Suprapubic skin (tissue), 4 donors: ENCODE data around the gene KHDRBS2. TPM values are rescaled to one million over a fixed set of nuclear protein-coding genes. Genes with fewer than 3 reads are reported as not detected.

Experiments
- DNase-seq, 2 donors: peaks; one replicate each; pipeline ENCODE4 v3.0.0-alpha.2; 2019; ENCODE audit warnings: low spot score in 2 of 2
- H3K27ac ChIP-seq: fragments of 200-600 bp; sonication (generic); one replicate; pipeline ENCODE4 v1.5.1; 2019
- H3K27me3 ChIP-seq: fragments of 200-600 bp; sonication (generic); one replicate; pipeline ENCODE4 v1.5.1; 2019
- H3K36me3 ChIP-seq: fragments of 200-600 bp; sonication (generic); one replicate; pipeline ENCODE4 v1.5.1; 2019
- H3K4me1 ChIP-seq: fragments of 200-600 bp; sonication (generic); one replicate; pipeline ENCODE4 v1.5.1; 2019
- H3K4me3 ChIP-seq: fragments of 200-600 bp; sonication (generic); one replicate; pipeline ENCODE4 v1.5.1; 2019; ENCODE audit warnings: mild to moderate bottlenecking
- H3K9me3 ChIP-seq: fragments of 200-600 bp; sonication (generic); one replicate; pipeline ENCODE4 v1.5.1; 2019
- CTCF ChIP-seq, 2 donors: fragments of 200-600 bp in 1 of 2; fragments of 450-650 bp in 1 of 2; sonication (generic) in 1 of 2; IDR thresholded peaks; one replicate each; pipeline ENCODE4 v1.5.1; 2016 to 2019; ENCODE audit warnings: antibody characterized with exemption in 2 of 2, mild to moderate bottlenecking in 1 of 2, moderate library complexity in 1 of 2
- EP300 ChIP-seq: sonication (generic); formaldehyde crosslinking; IDR thresholded peaks from one replicate; pipeline ENCODE4 v1.6.1; 2017; ENCODE audit warnings: antibody characterized with exemption
- POLR2A ChIP-seq, 2 donors: fragments of 450-650 bp; IDR thresholded peaks; one replicate each; pipeline ENCODE4 v1.6.1; 2017; ENCODE audit warnings: antibody characterized with exemption in 2 of 2, mild to moderate bottlenecking in 2 of 2, moderate library complexity in 2 of 2
- POLR2AphosphoS5 ChIP-seq, 3 donors: sonication (generic); formaldehyde crosslinking; IDR thresholded peaks; one replicate each; pipeline ENCODE4 v1.6.1; 2017; ENCODE audit warnings: antibody characterized with exemption in 3 of 3
- WGBS: methylation state at CpG from one replicate; pipeline ENCODE4 v1.1.5; 2018; 5-methylcytosine and 5-hydroxymethylcytosine counted together
- total RNA-seq, 4 donors: library from RNA; depleted of rRNA; stranded (reverse); fragments of >200 nt; gene quantifications; one replicate each; pipeline ENCODE4 v1.1.0, GENCODE V29; 2016

The KHDRBS2 gene
- total RNA-seq, 4 donors from 2014 or later, result not detected

- H3K4me3 ChIP-seq, result no peak overlapping the region
- no peak overlapping the region for H3K27ac ChIP-seq
- WGBS, result 64% methylated on average over 3 of the region's 3 CpGs
- H3K27me3 ChIP-seq, result no peaks in the 10 kb centered on the region
- H3K36me3 ChIP-seq, result no peaks in the 10 kb centered on the region
- H3K9me3 ChIP-seq, result peaks cover 4% of the 10 kb centered on the region
- DNase-seq, result no peak
- TF ChIP-seq EP300 (no peak), POLR2AphosphoS5 (IDR thresholded peaks at IDR 0.05) (no peak), CTCF (IDR thresholded peaks at IDR 0.05) (no peak), POLR2A (IDR thresholded peaks at IDR 0.05) (no peak)
- no peaks in the 10 kb centered on the region for H3K4me1 ChIP-seq
These were observed 574.2 kb downstream of the KHDRBS2 start for GRCh38 chr6:61711849-61712248.

GRCh38 chr6:61688165-61688564 is 597.9 kb downstream of the KHDRBS2 start:
- no peak for DNase-seq
- TF ChIP-seq EP300 (no peak), POLR2AphosphoS5 (IDR thresholded peaks at IDR 0.05) (no peak), POLR2A (IDR thresholded peaks at IDR 0.05) (no peak), CTCF (IDR thresholded peaks at IDR 0.05) (no peak)
- Histone ChIP-seq H3K4me3 (no peak overlapping the region), H3K4me1 (no peaks in the 10 kb centered on the region), H3K36me3 (no peaks in the 10 kb centered on the region), H3K27me3 (no peaks in the 10 kb centered on the region), H3K27ac (no peak overlapping the region), H3K9me3 (no peaks in the 10 kb centered on the region)
- WGBS, result 89% methylated on average over 2 of the region's 2 CpGs

GRCh38 chr6:61682562-61682961 is 603.5 kb downstream of the KHDRBS2 start:
- 33% methylated on average over 2 of the region's 2 CpGs for WGBS

GRCh38 chr6:61679625-61680024 is 606.4 kb downstream of the KHDRBS2 start:
- WGBS, result 93% methylated on average over 6 of the region's 6 CpGs
- Histone ChIP-seq H3K4me1 (no peaks in the 10 kb centered on the region), H3K36me3 (no peaks in the 10 kb centered on the region), H3K27me3 (no peaks in the 10 kb centered on the region), H3K4me3 (no peak overlapping the region), H3K27ac (no peak overlapping the region), H3K9me3 (no peaks in the 10 kb centered on the region)
- no peak for TF ChIP-seq POLR2AphosphoS5 (IDR thresholded peaks at IDR 0.05)
- TF ChIP-seq CTCF (IDR thresholded peaks at IDR 0.05), result no peak
- no peak for TF ChIP-seq POLR2A (IDR thresholded peaks at IDR 0.05)
- TF ChIP-seq EP300, result no peak
- DNase-seq, result no peak

More at GRCh38 chr6:61682562-61682961, 603.5 kb downstream of the KHDRBS2 start:
- TF ChIP-seq CTCF (IDR thresholded peaks at IDR 0.05) (no peak), POLR2AphosphoS5 (IDR thresholded peaks at IDR 0.05) (no peak), EP300 (no peak), POLR2A (IDR thresholded peaks at IDR 0.05) (no peak)
- Histone ChIP-seq H3K4me1 (no peaks in the 10 kb centered on the region), H3K9me3 (no peaks in the 10 kb centered on the region), H3K4me3 (no peak overlapping the region), H3K27ac (no peak overlapping the region), H3K36me3 (no peaks in the 10 kb centered on the region), H3K27me3 (no peaks in the 10 kb centered on the region)
- no peak for DNase-seq

- no peak for TF ChIP-seq POLR2A (IDR thresholded peaks at IDR 0.05)
- no peak for TF ChIP-seq CTCF (IDR thresholded peaks at IDR 0.05)
- no peaks in the 10 kb centered on the region for H3K36me3 ChIP-seq
- H3K27me3 ChIP-seq, result no peaks in the 10 kb centered on the region
- 73% methylated on average over 2 of the region's 2 CpGs for WGBS
- H3K4me3 ChIP-seq, result no peak overlapping the region
- DNase-seq, result no peak
- H3K9me3 ChIP-seq, result no peaks in the 10 kb centered on the region
- no peak overlapping the region for H3K27ac ChIP-seq
- H3K4me1 ChIP-seq, result no peaks in the 10 kb centered on the region
These were observed 610.3 kb downstream of the KHDRBS2 start for GRCh38 chr6:61675734-61676133.
